Smooth muscle cell (in vitro differentiated cells): Measurements from ENCODE around the gene TAS1R3. TPM values are rescaled to one million over a fixed set of nuclear protein-coding genes. Genes with fewer than 3 reads are reported as not detected.

Experiments
- DNase-seq: peaks from one replicate; lab custom pipeline; 2025; ENCODE audit not compliant: unreplicated experiment; lab: John Stamatoyannopoulos, UW
- H2AFZ ChIP-seq: fragments of 200-600 bp; sonication (generic); 2 replicates; pipeline ENCODE4 v1.6.0; 2016; ENCODE audit warnings: antibody characterized with exemption, low read depth, mild to moderate bottlenecking
- H3F3A ChIP-seq: fragments of 200-600 bp; sonication (generic); 2 replicates; pipeline ENCODE4 v1.6.0; 2017; ENCODE audit warnings: antibody characterized with exemption, low read depth
- H3K27ac ChIP-seq: fragments of 200-600 bp; sonication (generic); 2 replicates; pipeline ENCODE4 v1.5.1; 2016; ENCODE audit warnings: low read depth, mild to moderate bottlenecking
- H3K27me3 ChIP-seq: fragments of 200-600 bp; sonication (generic); 2 replicates; pipeline ENCODE4 v1.6.1; 2016; ENCODE audit warnings: low read depth, mild to moderate bottlenecking
- H3K36me3 ChIP-seq: fragments of 200-600 bp; sonication (generic); 2 replicates; pipeline ENCODE4 v1.5.1; 2016; ENCODE audit warnings: low read depth
- H3K4me1 ChIP-seq: fragments of 200-600 bp; sonication (generic); 2 replicates; pipeline ENCODE4 v1.5.1; 2016; ENCODE audit warnings: low read depth
- H3K4me2 ChIP-seq: fragments of 200-600 bp; sonication (generic); 2 replicates; pipeline ENCODE4 v1.6.0; 2016; ENCODE audit warnings: mild to moderate bottlenecking
- H3K4me3 ChIP-seq: fragments of 200-600 bp; sonication (generic); 2 replicates; pipeline ENCODE4 v1.5.1; 2016; ENCODE audit warnings: mild to moderate bottlenecking
- H3K79me2 ChIP-seq: fragments of 200-600 bp; sonication (generic); 2 replicates; pipeline ENCODE4 v1.6.0; 2016; ENCODE audit warnings: low read depth, mild to moderate bottlenecking
- H3K9ac ChIP-seq: fragments of 200-600 bp; sonication (generic); 2 replicates; pipeline ENCODE4 v1.6.0; 2016; ENCODE audit warnings: low read depth
- H3K9me3 ChIP-seq: fragments of 200-600 bp; sonication (generic); replicated peaks from 2 replicates; pipeline ENCODE4 v1.5.1; 2016; ENCODE audit warnings: low read depth
- H4K20me1 ChIP-seq: fragments of 200-600 bp; sonication (generic); 2 replicates; pipeline ENCODE4 v1.6.0; 2016; ENCODE audit warnings: low read depth
- CTCF ChIP-seq: fragments of 200-600 bp; sonication (generic); IDR thresholded peaks from 2 replicates; pipeline ENCODE4 v1.5.1; 2017; ENCODE audit warnings: borderline replicate concordance, mild to moderate bottlenecking, antibody characterized with exemption; ENCODE audit not compliant: insufficient read depth, poor library complexity, severe bottlenecking
- WGBS: methylation state at CpG from one replicate; pipeline ENCODE4 v1.1.7; 2016; ENCODE audit warnings: low lambda C conversion rate; 5-methylcytosine and 5-hydroxymethylcytosine counted together
- polyA plus RNA-seq: library from polyadenylated mRNA; unstranded; fragments of >200 nt; fragmentation: Nextera tagmentation; extraction: Ambion mirVana; gene quantifications from 2 replicates; pipeline ENCODE4 v1.2.1, GENCODE V29; 2016
- total RNA-seq: library from RNA; depleted of rRNA; stranded (reverse); fragments of >200 nt; gene quantifications from 2 replicates; pipeline ENCODE4 v1.2.3, GENCODE V29; 2014

Gene TAS1R3
- total and polyA plus RNA-seq, 2 experiments from 2014 or later: 0.18 to 0.39 TPM

DNA sequence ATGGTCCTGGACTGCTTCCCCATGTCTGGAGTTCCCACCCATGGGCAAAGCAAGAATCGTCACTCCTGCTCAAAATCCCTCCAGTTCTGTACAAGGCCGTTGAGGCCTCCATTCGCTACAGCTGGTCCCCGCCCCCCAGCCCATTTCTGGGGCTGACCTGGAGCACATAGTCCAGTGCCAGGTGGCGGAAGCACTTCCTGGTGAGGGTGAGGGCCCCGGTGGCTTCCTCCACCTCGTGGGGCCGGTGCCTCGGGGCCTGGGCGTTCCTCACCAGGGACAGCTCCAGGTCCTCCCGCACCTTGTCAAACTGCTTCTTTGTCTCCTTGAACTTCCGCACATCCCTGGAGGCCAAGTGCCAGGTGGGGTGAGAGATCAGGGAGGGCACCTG, 30.7 kb upstream of the TAS1R3 start:
- peaks cover 69% of the 10 kb centered on the region for H4K20me1 ChIP-seq
- no peak overlapping the region for H3K4me3 ChIP-seq
- H3K9me3 ChIP-seq: no peaks in the 10 kb centered on the region
- no peak for TF ChIP-seq CTCF
- peaks cover 10% of the 10 kb centered on the region for H3K4me1 ChIP-seq
- peaks cover 11% of the 10 kb centered on the region for H3K79me2 ChIP-seq
- no peaks in the 10 kb centered on the region for H3K36me3 ChIP-seq
- no peak overlapping the region for H3K9ac ChIP-seq
- DNase-seq: no peak
- H3K27me3 ChIP-seq: no peaks in the 10 kb centered on the region
- H3K27ac ChIP-seq: no peak overlapping the region
- H3K4me2 ChIP-seq: no peak overlapping the region
- H3F3A ChIP-seq: no peaks in the 10 kb centered on the region
- H2AFZ ChIP-seq: no peak overlapping the region
- WGBS: 88% methylated on average over 12 of the region's 12 CpGs

- Histone ChIP-seq H3K4me2 (no peak overlapping the region), H3K4me1 (peaks cover 26% of the 10 kb centered on the region), H3K27ac (no peak overlapping the region), H4K20me1 (peaks cover 84% of the 10 kb centered on the region), H3K9ac (no peak overlapping the region), H3K79me2 (peaks cover 28% of the 10 kb centered on the region), H3F3A (no peaks in the 10 kb centered on the region), H3K36me3 (no peaks in the 10 kb centered on the region), H3K4me3 (no peak overlapping the region), H3K9me3 (no peaks in the 10 kb centered on the region), H3K27me3 (no peaks in the 10 kb centered on the region), H2AFZ (no peak overlapping the region)
- peak; percentile 39 for TF ChIP-seq CTCF
- DNase-seq: no peak
- WGBS: 88% methylated on average over 9 of the region's 9 CpGs
Measured at GRCh38 chr1:1302006-1302430, 29.1 kb upstream of the TAS1R3 start.

DNA sequence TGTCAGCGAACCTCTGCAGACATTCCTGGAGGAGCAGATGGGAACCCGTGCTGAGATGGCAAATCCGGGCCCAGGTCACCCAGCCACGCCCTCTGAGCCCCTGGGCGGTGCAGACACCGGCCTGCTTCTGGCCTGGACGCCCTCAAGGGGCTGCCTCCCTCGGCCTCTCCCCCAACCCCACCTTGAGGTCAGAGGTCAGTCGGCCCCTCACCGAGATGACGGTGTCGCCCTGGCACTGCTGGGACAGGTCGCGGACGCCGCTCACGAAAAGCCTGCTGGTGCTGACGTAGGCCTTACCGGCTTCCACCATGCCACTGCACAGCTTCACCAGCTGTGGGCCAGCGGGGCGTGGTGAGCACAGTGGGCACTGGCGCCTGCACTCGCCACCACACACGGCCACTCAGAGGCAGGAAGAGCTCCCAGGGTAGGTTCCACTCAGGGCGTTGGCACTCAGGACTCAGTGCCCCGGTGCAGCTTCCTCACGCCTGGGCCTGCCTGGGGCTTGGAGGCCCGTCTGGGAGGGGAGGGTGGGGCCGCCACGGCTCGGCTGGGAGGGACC, 28.1 kb upstream of the TAS1R3 start:
- H3K36me3 ChIP-seq: no peaks in the 10 kb centered on the region
- no peak overlapping the region for H3K9ac ChIP-seq
- H2AFZ ChIP-seq: no peak overlapping the region
- no peak overlapping the region for H3K4me2 ChIP-seq
- H4K20me1 ChIP-seq: peaks cover 87% of the 10 kb centered on the region
- DNase-seq: no peak
- TF ChIP-seq CTCF: no peak
- H3F3A ChIP-seq: no peaks in the 10 kb centered on the region
- no peak overlapping the region for H3K27ac ChIP-seq
- peaks cover 27% of the 10 kb centered on the region for H3K4me1 ChIP-seq
- H3K79me2 ChIP-seq: peaks cover 32% of the 10 kb centered on the region
- 86% methylated on average over 30 of the region's 31 CpGs for WGBS
- H3K4me3 ChIP-seq: no peak overlapping the region
- H3K9me3 ChIP-seq: no peaks in the 10 kb centered on the region
- no peaks in the 10 kb centered on the region for H3K27me3 ChIP-seq

- no peaks in the 10 kb centered on the region for H3K36me3 ChIP-seq
- H3K4me1 ChIP-seq: peaks cover 27% of the 10 kb centered on the region
- no peaks in the 10 kb centered on the region for H3K9me3 ChIP-seq
- H3F3A ChIP-seq: no peaks in the 10 kb centered on the region
- H3K9ac ChIP-seq: no peak overlapping the region
- H3K27me3 ChIP-seq: no peaks in the 10 kb centered on the region
- H4K20me1 ChIP-seq: peaks cover 83% of the 10 kb centered on the region
- DNase-seq: no peak
- no peak overlapping the region for H3K4me3 ChIP-seq
- peak overlapping the region; percentile 75 for H3K27ac ChIP-seq
- no peak overlapping the region for H2AFZ ChIP-seq
- 89% methylated on average over 13 of the region's 13 CpGs for WGBS
- peaks cover 32% of the 10 kb centered on the region for H3K79me2 ChIP-seq
- TF ChIP-seq CTCF: no peak
- H3K4me2 ChIP-seq: peak overlapping the region; percentile 99
Measured at GRCh38 chr1:1303736-1304135, 27.3 kb upstream of the TAS1R3 start.
